Glutamatergic neuron (in vitro differentiated cells): Measurements from ENCODE around the gene RAD51B. TPM values are rescaled to one million over a fixed set of nuclear protein-coding genes. Genes with fewer than 3 reads are reported as not detected.

Experiments used
- DNase-seq: peaks from one replicate; pipeline ENCODE4 v3.0.0; 2022
- H3K27ac Mint-ChIP-seq: one replicate; pipeline ENCODE4 v1.8.0; 2020; ENCODE audit warnings: mild to moderate bottlenecking, mixed read lengths, inconsistent platforms; ENCODE audit not compliant: unreplicated experiment
- H3K27me3 Mint-ChIP-seq: one replicate; pipeline ENCODE4 v1.8.0; 2020; ENCODE audit warnings: mild to moderate bottlenecking, moderate library complexity, mixed read lengths, inconsistent platforms; ENCODE audit not compliant: unreplicated experiment
- H3K36me3 Mint-ChIP-seq: one replicate; pipeline ENCODE4 v1.8.0; 2020; ENCODE audit warnings: mild to moderate bottlenecking, mixed read lengths, inconsistent platforms; ENCODE audit not compliant: unreplicated experiment
- H3K4me1 Mint-ChIP-seq: one replicate; pipeline ENCODE4 v1.8.0; 2020; ENCODE audit warnings: mild to moderate bottlenecking, low read depth, mixed read lengths, inconsistent platforms; ENCODE audit not compliant: unreplicated experiment
- H3K4me3 Mint-ChIP-seq: one replicate; pipeline ENCODE4 v1.8.0; 2020; ENCODE audit warnings: mild to moderate bottlenecking, mixed read lengths, inconsistent platforms; ENCODE audit not compliant: unreplicated experiment
- H3K9me3 Mint-ChIP-seq: one replicate; pipeline ENCODE4 v1.8.0; 2020; ENCODE audit warnings: mild to moderate bottlenecking, moderate library complexity, mixed read lengths, inconsistent platforms; ENCODE audit not compliant: unreplicated experiment
- total RNA-seq: library from RNA; stranded (reverse); fragmentation: NEBNext Ultra II Directional; extraction: Animal tissue kit (Norgen Biotek cat#: 25700); gene quantifications from one replicate; pipeline ENCODE4 v1.2.1, GENCODE V29; 2021; ENCODE audit not compliant: unreplicated experiment
- TF ChIP-seq, protein P1 (sequence below): fragments of 200-600 bp; sonication (generic); IDR thresholded peaks from one replicate; pipeline ENCODE4 v1.5.0; 2021; ENCODE audit not compliant: partially characterized antibody, unreplicated experiment

The RAD51B gene
- total RNA-seq, 1 donor from 2014 or later, result 9.7 TPM

DNA sequence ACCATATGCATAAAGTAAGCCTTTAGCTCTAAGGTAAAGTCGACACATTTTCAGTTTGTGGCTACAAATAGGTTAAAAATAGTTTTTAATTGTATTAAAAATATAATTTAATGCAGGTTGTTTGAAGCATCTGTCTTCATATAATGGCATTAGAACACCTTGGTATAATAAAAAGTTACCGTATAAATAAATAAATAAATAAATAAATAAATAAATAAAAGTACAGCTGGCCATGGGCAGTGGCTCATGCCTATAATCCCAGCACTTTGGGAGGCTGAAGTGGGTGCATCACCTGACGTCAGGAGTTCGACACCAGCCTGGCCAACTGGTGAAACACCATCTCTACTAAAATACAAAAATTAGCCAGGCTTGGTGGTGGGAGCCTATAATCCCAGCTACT, 18.8 kb upstream of the RAD51B start:
- H3K4me3 Mint-ChIP-seq, result no peak overlapping the region
- TF ChIP-seq, protein P1, sequence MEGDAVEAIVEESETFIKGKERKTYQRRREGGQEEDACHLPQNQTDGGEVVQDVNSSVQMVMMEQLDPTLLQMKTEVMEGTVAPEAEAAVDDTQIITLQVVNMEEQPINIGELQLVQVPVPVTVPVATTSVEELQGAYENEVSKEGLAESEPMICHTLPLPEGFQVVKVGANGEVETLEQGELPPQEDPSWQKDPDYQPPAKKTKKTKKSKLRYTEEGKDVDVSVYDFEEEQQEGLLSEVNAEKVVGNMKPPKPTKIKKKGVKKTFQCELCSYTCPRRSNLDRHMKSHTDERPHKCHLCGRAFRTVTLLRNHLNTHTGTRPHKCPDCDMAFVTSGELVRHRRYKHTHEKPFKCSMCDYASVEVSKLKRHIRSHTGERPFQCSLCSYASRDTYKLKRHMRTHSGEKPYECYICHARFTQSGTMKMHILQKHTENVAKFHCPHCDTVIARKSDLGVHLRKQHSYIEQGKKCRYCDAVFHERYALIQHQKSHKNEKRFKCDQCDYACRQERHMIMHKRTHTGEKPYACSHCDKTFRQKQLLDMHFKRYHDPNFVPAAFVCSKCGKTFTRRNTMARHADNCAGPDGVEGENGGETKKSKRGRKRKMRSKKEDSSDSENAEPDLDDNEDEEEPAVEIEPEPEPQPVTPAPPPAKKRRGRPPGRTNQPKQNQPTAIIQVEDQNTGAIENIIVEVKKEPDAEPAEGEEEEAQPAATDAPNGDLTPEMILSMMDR, result no peak
- DNase-seq, result no peak
- H3K36me3 Mint-ChIP-seq, result no peaks in the 10 kb centered on the region
- no peak overlapping the region for H3K27ac Mint-ChIP-seq
- H3K4me1 Mint-ChIP-seq, result no peaks in the 10 kb centered on the region
- H3K27me3 Mint-ChIP-seq, result no peaks in the 10 kb centered on the region
- H3K9me3 Mint-ChIP-seq, result no peaks in the 10 kb centered on the region

DNA sequence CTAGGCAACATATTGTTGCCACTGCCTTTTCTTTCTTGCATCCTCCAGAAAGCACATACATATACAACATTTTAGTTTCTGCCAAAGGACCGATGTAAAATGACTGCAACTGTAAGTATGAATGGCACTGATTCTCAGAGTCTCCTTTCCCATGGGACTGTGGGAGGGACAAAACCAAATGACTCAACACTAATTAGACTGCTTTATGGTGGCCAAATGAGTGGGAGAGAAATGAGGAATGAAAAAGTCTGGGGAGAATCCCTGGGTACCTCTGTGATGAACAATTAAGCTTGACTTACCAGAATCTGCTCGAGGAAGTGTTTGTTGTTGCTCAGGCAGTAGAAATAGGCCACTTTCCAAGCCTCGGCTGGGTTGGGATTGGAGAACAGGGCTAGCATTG, 13.3 kb upstream of the RAD51B start:
- Mint-ChIP-seq H3K9me3 (no peaks in the 10 kb centered on the region), H3K4me3 (no peak overlapping the region), H3K27me3 (no peaks in the 10 kb centered on the region), H3K36me3 (no peaks in the 10 kb centered on the region), H3K4me1 (no peaks in the 10 kb centered on the region), H3K27ac (no peak overlapping the region)
- no peak for DNase-seq
- TF ChIP-seq, protein P1, result no peak

DNA sequence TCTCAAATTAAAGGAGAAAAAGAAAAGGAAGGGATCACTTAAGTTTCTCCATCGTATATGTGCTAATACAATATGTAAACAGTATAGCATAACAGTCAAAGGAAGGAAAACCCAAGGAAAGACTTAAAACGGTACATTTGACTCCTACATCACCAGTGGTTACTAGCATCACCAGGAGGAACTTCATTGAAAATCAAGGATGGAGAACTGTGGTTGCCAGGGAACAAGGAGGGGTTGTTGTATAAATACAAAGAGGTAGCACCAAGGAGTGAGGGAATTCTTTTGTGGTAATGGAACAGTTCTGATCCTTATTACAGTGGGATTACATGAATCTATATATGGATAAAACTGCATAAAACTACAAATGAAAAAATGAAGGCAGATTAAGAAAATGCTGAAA, 4.8 kb upstream of the RAD51B start:
- no peaks in the 10 kb centered on the region for H3K36me3 Mint-ChIP-seq
- H3K27ac Mint-ChIP-seq, result no peak overlapping the region
- peaks cover 5% of the 10 kb centered on the region for H3K27me3 Mint-ChIP-seq
- TF ChIP-seq, protein P1, result no peak
- H3K9me3 Mint-ChIP-seq, result peaks cover 8% of the 10 kb centered on the region
- peaks cover 8% of the 10 kb centered on the region for H3K4me1 Mint-ChIP-seq
- peak overlapping the region; percentile 94 for H3K4me3 Mint-ChIP-seq
- DNase-seq, result no peak

DNA sequence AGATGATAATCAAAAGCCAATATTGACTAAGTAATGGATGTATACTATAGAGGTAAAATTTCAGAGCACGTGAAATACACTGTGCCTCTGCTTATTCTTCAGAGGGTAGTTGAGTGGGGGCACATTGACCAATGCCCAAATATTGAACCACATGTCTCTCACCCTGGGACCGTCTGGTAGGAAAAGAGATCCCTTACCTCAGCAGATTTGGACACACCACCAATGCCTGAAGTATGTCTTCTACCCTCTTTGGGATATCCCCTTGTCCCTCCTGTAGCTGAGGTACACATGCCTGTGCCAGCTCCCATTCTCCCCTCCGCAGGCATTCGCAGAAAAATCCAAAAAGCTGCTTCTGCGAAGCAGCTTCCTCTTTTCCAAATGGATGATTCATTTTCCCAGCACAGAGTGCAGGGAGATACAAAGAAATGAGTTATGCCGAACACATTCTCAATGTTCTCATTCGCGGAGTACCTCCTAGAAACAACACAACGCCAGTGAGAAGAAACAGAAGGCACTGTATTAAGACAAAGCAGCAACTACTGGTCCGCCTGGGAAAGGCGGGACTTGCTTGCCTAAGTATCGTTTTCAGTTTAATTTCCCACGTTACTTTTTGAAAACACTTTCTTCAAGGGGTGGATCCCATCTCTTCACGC, 3.9 kb upstream of the RAD51B start:
- H3K27me3 Mint-ChIP-seq, result peaks cover 5% of the 10 kb centered on the region
- H3K27ac Mint-ChIP-seq, result peak overlapping the region; percentile 95
- TF ChIP-seq, protein P1, result no peak
- peaks cover 8% of the 10 kb centered on the region for H3K4me1 Mint-ChIP-seq
- peak overlapping the region; percentile 94 for H3K4me3 Mint-ChIP-seq
- H3K9me3 Mint-ChIP-seq, result peaks cover 9% of the 10 kb centered on the region
- no peak for DNase-seq
- no peaks in the 10 kb centered on the region for H3K36me3 Mint-ChIP-seq

DNA sequence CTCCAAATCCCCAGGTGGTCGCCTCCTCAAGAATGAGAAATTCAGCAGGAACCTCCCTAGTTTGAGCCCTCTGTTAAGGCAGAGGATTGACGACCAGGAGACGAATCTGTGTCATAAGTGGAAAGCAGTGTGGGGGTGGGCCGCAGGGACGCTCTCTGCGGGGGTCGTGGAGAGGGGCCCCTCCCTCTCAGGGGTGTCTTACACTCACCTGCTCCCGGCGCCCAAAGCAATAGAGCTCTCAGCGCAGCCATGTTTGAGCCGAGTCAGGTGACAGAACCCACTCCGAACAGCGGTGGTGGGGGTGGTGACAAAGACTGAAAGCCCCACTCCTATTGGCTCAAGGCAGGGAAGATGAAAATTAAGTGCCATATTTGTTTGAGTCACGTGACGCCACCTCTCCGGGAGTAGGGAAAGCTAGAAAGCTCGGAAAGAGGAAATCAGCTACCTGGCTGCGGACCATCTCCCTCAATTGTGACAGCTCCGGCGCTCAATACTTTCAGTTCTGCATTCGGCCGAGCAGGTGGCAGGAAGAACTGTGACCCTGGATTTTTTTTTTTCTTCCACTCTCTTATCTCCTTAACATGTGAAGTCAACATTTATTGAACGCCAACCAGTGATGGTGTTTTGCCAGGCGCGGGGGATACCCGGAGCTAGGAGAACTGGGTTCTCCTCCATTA, 3.1 kb upstream of the RAD51B start, which contains the start of gene ZFYVE26:
Gene ZFYVE26 (minus strand): TSS at position 265 of the 677 bp plus-strand sequence. CDS start 627 bp downstream, outside the sequence.
- TF ChIP-seq, protein P1, result no peak
- H3K9me3 Mint-ChIP-seq, result peaks cover 9% of the 10 kb centered on the region

More for the DNA sequence above, 3.1 kb upstream of the RAD51B start, which contains the start of gene ZFYVE26:
- peaks cover 5% of the 10 kb centered on the region for H3K27me3 Mint-ChIP-seq
- peaks cover 8% of the 10 kb centered on the region for H3K4me1 Mint-ChIP-seq
- peak within 1 kb of the TSS; percentile 95 for H3K27ac Mint-ChIP-seq
- peak within 1 kb of the TSS; percentile 94 for H3K4me3 Mint-ChIP-seq
- DNase-seq, result peak; percentile 88
- H3K36me3 Mint-ChIP-seq, result no peaks in the 10 kb centered on the region
